ENCODE results near the gene PTPRN2.

The PTPRN2 gene

DNA sequence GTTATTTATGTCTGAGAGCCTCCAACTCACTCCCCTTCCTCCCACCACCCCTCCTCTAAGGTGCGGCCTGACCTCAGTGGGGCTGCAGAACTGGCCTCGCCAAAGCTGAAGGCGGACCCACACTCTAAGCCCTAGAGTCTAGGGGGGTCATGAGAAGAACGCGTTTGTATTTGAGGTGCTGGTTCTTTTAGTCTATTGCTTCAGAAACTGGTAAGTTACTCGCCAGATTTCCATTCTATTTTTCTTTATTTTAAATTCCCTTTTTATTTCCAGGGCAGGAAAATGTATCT, 893.3 kb downstream of the PTPRN2 start:
- FAIRE-seq (no peak), DNase-seq (ENCODE audit: insufficient read length, low spot score) (no peak)
- TF ChIP-seq, protein P1, sequence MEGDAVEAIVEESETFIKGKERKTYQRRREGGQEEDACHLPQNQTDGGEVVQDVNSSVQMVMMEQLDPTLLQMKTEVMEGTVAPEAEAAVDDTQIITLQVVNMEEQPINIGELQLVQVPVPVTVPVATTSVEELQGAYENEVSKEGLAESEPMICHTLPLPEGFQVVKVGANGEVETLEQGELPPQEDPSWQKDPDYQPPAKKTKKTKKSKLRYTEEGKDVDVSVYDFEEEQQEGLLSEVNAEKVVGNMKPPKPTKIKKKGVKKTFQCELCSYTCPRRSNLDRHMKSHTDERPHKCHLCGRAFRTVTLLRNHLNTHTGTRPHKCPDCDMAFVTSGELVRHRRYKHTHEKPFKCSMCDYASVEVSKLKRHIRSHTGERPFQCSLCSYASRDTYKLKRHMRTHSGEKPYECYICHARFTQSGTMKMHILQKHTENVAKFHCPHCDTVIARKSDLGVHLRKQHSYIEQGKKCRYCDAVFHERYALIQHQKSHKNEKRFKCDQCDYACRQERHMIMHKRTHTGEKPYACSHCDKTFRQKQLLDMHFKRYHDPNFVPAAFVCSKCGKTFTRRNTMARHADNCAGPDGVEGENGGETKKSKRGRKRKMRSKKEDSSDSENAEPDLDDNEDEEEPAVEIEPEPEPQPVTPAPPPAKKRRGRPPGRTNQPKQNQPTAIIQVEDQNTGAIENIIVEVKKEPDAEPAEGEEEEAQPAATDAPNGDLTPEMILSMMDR (IDR thresholded peaks at IDR 0.05; ENCODE audit: insufficient read depth, missing control alignments) = no peak

GRCh38 chr7:157693521-157694375, 893.9 kb downstream of the PTPRN2 start:
- no peak for DNase-seq (ENCODE audit: insufficient read length, low spot score)
- TF ChIP-seq, protein P1 (IDR thresholded peaks at IDR 0.05; ENCODE audit: insufficient read depth, missing control alignments) = no peak

DNA sequence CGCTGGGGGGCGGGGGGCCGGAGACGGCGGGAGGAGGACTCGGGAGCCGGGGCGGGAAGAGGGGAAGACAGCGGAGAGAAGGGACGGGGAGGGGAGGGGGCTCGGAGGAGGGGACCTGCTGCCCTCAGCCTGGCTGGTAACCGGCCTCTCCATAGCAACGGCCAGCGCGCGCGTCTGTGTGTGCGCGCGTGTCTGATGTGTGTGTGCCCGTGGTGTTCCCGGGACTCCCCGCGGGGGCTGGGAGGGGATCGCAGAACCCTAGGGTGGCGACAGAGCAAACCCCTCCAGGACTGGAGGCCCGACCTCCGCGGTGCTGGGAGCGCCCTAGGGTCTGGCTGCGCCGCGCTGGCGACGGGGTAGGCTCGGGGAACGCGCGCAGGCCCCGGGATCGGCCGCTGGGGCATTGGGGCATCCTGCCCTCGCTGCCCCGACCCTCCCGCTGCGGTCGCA, 894.5 kb downstream of the PTPRN2 start:
- FAIRE-seq = no peak
- DNase-seq (ENCODE audit: insufficient read length, low spot score) = no peak
- TF ChIP-seq, protein P1 (IDR thresholded peaks at IDR 0.05; ENCODE audit: insufficient read depth, missing control alignments) = no peak

More at GRCh38 chr7:157693521-157694375, 893.9 kb downstream of the PTPRN2 start:
- no peak for FAIRE-seq

GRCh38 chr7:157692460-157693011, 895.1 kb downstream of the PTPRN2 start:
- TF ChIP-seq, protein P1 (IDR thresholded peaks at IDR 0.05; ENCODE audit: insufficient read depth, missing control alignments) = no peak
- FAIRE-seq (no peak), DNase-seq (ENCODE audit: insufficient read length, low spot score) (no peak)

GRCh38 chr7:157691586-157692459, 895.8 kb downstream of the PTPRN2 start:
- DNase-seq (ENCODE audit: insufficient read length, low spot score) = no peak
- FAIRE-seq = no peak

GRCh38 chr7:157690833-157691585, 896.6 kb downstream of the PTPRN2 start:
- TF ChIP-seq, protein P1 (IDR thresholded peaks at IDR 0.05; ENCODE audit: insufficient read depth, missing control alignments) = no peak
- no peak for FAIRE-seq
- DNase-seq (ENCODE audit: insufficient read length, low spot score) = no peak

More at GRCh38 chr7:157691586-157692459, 895.8 kb downstream of the PTPRN2 start:
- TF ChIP-seq, protein P1 (IDR thresholded peaks at IDR 0.05; ENCODE audit: insufficient read depth, missing control alignments) = no peak
